K562 (cell line): ENCODE results near the gene BRPF1. TPM values are rescaled to one million over a fixed set of nuclear protein-coding genes. Genes with fewer than 3 reads are reported as not detected.

Experiments
- ADNP ChIP-seq: fragments of 200-800 bp; sonication (Bioruptor generic); IDR thresholded peaks from 2 replicates; pipeline ENCODE4 v1.6.1; 2016; ENCODE audit warnings: missing genetic modification characterization, missing compliant biosample characterization
- BRCA1 ChIP-seq, 2 experiments: fragments of 450-650 bp in 1 of 2; sonication (generic) in 1 of 2; formaldehyde crosslinking in 1 of 2; IDR thresholded peaks; 2 replicates each; pipeline versions ENCODE4 v1.5.0 to v1.6.1; 2017 to 2020; ENCODE audit warnings: mild to moderate bottlenecking in 1 of 2, missing genetic modification reagents in 1 of 2
- BRD9 ChIP-seq: fragments of 450-650 bp; IDR thresholded peaks from 2 replicates; pipeline ENCODE4 v1.6.1; 2018; ENCODE audit warnings: low read depth; ENCODE audit not compliant: partially characterized antibody
- DIDO1 ChIP-seq: fragments of 450-650 bp; IDR thresholded peaks from 2 replicates; pipeline ENCODE4 v1.6.1; 2016; ENCODE audit warnings: low read depth, missing biosample characterization, missing genetic modification characterization
- EHMT2 ChIP-seq: fragments of 450-650 bp; IDR thresholded peaks from 2 replicates; pipeline ENCODE4 v1.6.1; 2018; ENCODE audit warnings: antibody characterized with exemption
- KAT8 ChIP-seq: fragments of 450-650 bp; IDR thresholded peaks from 2 replicates; pipeline ENCODE4 v1.6.1; 2016; ENCODE audit warnings: low read depth, mild to moderate bottlenecking
- KLF16 ChIP-seq: IDR thresholded peaks from 2 replicates; pipeline ENCODE4 v1.6.1; 2016; ENCODE audit warnings: antibody characterized with exemption
- MAFG ChIP-seq: fragments of 450-650 bp; conservative IDR thresholded peaks from 2 replicates; pipeline ENCODE4 v1.6.1; 2016; ENCODE audit warnings: missing genetic modification characterization, missing compliant biosample characterization
- PYGO2 ChIP-seq: fragments of 450-650 bp; IDR thresholded peaks from 2 replicates; pipeline ENCODE4 v1.6.1; 2016; ENCODE audit warnings: mild to moderate bottlenecking, missing genetic modification characterization, moderate library complexity, missing compliant biosample characterization
- RBM34 ChIP-seq: fragments of 200-400 bp; formaldehyde crosslinking; IDR thresholded peaks from 2 replicates; pipeline ENCODE4 v1.6.1; 2018; ENCODE audit warnings: low read length, borderline replicate concordance; ENCODE audit not compliant: insufficient read depth
- SIN3A ChIP-seq, 2 experiments: fragments of 150-350 bp in 1 of 2; IDR thresholded peaks; 2 replicates each; pipeline ENCODE4 v1.6.1; 2011 to 2016; ENCODE audit warnings: borderline replicate concordance in 2 of 2, low read depth in 2 of 2, low read length in 2 of 2, mild to moderate bottlenecking in 2 of 2, moderate library complexity in 2 of 2; ENCODE audit not compliant: control insufficient read depth in 1 of 2
- SMAD4 ChIP-seq: fragments of 250-450 bp; sonication (Bioruptor Pico); conservative IDR thresholded peaks from 2 replicates; pipeline ENCODE4 v1.8.0; 2021; ENCODE audit warnings: inconsistent platforms, mild to moderate bottlenecking, moderate library complexity
- SPI1 ChIP-seq: IDR thresholded peaks from 2 replicates; pipeline ENCODE4 v1.6.1; 2011; ENCODE audit warnings: low read depth, low read length, control low read depth, borderline replicate concordance
- TCF7L2 ChIP-seq: fragments of 150-350 bp; IDR thresholded peaks from 2 replicates; pipeline ENCODE4 v1.6.1; 2016; ENCODE audit warnings: low read depth, mild to moderate bottlenecking, low read length, moderate library complexity
- ZNF217 ChIP-seq: sonication (generic); formaldehyde crosslinking; IDR thresholded peaks from 2 replicates; pipeline ENCODE4 v1.8.0; 2022; ENCODE audit warnings: mild to moderate bottlenecking, missing genetic modification reagents
- ZNF24 ChIP-seq: fragments of 450-650 bp; IDR thresholded peaks from 2 replicates; pipeline ENCODE4 v1.6.1; 2016
- ZNF384 ChIP-seq: IDR thresholded peaks from 2 replicates; pipeline ENCODE4 v1.6.1; 2012; ENCODE audit warnings: low read depth, low read length, improper control_type of control experiment
- ZNF77 ChIP-seq: fragments of 250-450 bp; sonication (Bioruptor Pico); IDR thresholded peaks from 2 replicates; pipeline ENCODE4 v1.5.0; 2020
- ZNF830 ChIP-seq: fragments of 250-450 bp; sonication (Bioruptor Pico); IDR thresholded peaks from 2 replicates; pipeline ENCODE4 v1.5.0; 2021; ENCODE audit warnings: mild to moderate bottlenecking
- polyA plus RNA-seq, 8 experiments: library from polyadenylated mRNA; depleted of rRNA in 4 of 8; stranded (reverse) in 5 of 8; unstranded in 3 of 8; fragments of >200 nt; fragmentation: Nextera tagmentation in 2 of 8; fragmentation: Illumina TruSeq in 1 of 8; extraction: Ambion mirVana in 2 of 8; extraction: Trizol in 1 of 8; gene quantifications; 2 replicates each; pipeline versions ENCODE4 v1.2.1 to v1.2.3, GENCODE V29; 2011 to 2014; ENCODE audit warnings: inconsistent platforms in 1 of 8, missing spikeins in 1 of 8
- total RNA-seq, 7 experiments: library from RNA; depleted of rRNA in 6 of 7; stranded (reverse); fragments of >200 nt in 6 of 7; fragmentation: Illumina TruSeq in 2 of 7; extraction: Trizol in 2 of 7; gene quantifications; 2 replicates each; pipeline versions ENCODE4 v1.2.1 to v1.2.3, GENCODE V29; 2011 to 2021; ENCODE audit warnings: low replicate concordance in 1 of 7
- TF ChIP-seq, protein P1 (sequence below): sonication (generic); formaldehyde crosslinking; IDR thresholded peaks from 2 replicates; pipeline ENCODE4 v1.9.0; 2022; ENCODE audit warnings: mild to moderate bottlenecking, missing genetic modification reagents
- TF ChIP-seq, protein P2 (sequence below): sonication (generic); formaldehyde crosslinking; IDR thresholded peaks from 2 replicates; pipeline ENCODE4 v1.8.0; 2022; ENCODE audit warnings: mild to moderate bottlenecking, missing genetic modification reagents
- TF ChIP-seq, protein P3 (sequence below): sonication (generic); formaldehyde crosslinking; IDR thresholded peaks from 2 replicates; pipeline ENCODE4 v1.8.0; 2022; ENCODE audit warnings: missing genetic modification reagents, mild to moderate bottlenecking, borderline replicate concordance

BRPF1 gene
- total and polyA plus RNA-seq, 9 of the 15 experiments (the other 6 are each of a cell fraction or from before 2014, with no cell fraction given) = 1.1 to 40.2 (median 23.5) TPM

DNA sequence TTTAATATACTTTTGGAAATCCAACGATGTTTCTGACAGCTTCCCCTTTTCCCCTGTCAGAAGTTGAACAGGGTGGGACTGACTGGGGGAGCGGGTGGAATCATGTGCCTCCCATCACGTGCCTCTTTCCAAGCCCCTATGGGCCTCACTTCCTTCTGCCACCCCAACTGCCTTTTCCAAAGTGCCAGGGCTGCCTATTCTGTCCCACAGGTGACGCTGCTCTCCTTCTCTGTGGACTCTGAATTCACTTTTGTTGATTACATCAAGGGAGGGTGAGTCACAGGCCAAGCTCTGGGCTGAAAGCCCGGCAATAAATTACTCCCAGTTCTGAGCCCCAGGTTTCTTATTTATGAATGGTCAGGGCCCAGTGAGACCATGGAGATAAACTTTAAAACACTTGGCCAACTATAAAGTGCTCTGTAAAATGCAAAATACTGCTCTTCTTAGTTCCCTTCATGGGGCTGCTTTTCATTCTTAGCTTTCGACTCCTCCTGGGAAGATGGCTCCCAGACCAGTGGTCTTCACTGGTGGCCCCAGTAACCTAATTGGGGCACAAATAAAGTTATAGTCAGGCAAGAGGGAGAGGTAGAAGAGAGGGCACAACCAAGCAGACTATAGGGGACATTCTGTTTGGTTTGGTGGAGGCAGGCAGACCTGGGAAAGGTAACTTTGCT is 15.6 kb upstream of the BRPF1 start (continued):
- TF ChIP-seq, protein P1, sequence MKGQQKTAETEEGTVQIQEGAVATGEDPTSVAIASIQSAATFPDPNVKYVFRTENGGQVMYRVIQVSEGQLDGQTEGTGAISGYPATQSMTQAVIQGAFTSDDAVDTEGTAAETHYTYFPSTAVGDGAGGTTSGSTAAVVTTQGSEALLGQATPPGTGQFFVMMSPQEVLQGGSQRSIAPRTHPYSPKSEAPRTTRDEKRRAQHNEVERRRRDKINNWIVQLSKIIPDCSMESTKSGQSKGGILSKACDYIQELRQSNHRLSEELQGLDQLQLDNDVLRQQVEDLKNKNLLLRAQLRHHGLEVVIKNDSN (CRISPR knock-in tag) = peak; percentile 89
- TF ChIP-seq BRD9 = peak; percentile 66
- TF ChIP-seq ZNF384 = peak; percentile 70; the same call in 1 of the 2 replicates
- TF ChIP-seq, protein P2, sequence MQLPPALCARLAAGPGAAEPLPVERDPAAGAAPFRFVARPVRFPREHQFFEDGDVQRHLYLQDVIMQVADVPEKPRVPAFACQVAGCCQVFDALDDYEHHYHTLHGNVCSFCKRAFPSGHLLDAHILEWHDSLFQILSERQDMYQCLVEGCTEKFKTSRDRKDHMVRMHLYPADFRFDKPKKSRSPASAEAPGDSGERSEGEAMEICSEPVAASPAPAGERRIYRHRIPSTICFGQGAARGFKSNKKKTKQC = no peak; the same call in 1 of the 2 replicates
- TF ChIP-seq SMAD4 (CRISPR knock-in tag) = no peak
- TF ChIP-seq ZNF24 = peak; percentile 71; the same call in 1 of the 2 replicates
- no peak for TF ChIP-seq RBM34
- no peak for TF ChIP-seq ZNF830 (CRISPR knock-in tag)
- no peak for TF ChIP-seq MAFG (tag)
- peak; percentile 67; the same call in 1 of the 2 replicates for TF ChIP-seq SPI1
- no peak for TF ChIP-seq SIN3A (IDR thresholded peaks at IDR 0.05; ENCODE audit: borderline replicate concordance in 2 of 2, control insufficient read depth in 1 of 2, low read depth in 2 of 2, low read length in 2 of 2)
- peak; percentile 24; the same call in 1 of the 2 replicates for TF ChIP-seq EHMT2
- TF ChIP-seq BRCA1 (IDR thresholded peaks at IDR 0.05) = no peak
- no peak for TF ChIP-seq BRCA1 (CRISPR knock-in tag; IDR thresholded peaks at IDR 0.05)
- no peak for TF ChIP-seq ZNF77 (CRISPR knock-in tag)
- TF ChIP-seq, protein P3, sequence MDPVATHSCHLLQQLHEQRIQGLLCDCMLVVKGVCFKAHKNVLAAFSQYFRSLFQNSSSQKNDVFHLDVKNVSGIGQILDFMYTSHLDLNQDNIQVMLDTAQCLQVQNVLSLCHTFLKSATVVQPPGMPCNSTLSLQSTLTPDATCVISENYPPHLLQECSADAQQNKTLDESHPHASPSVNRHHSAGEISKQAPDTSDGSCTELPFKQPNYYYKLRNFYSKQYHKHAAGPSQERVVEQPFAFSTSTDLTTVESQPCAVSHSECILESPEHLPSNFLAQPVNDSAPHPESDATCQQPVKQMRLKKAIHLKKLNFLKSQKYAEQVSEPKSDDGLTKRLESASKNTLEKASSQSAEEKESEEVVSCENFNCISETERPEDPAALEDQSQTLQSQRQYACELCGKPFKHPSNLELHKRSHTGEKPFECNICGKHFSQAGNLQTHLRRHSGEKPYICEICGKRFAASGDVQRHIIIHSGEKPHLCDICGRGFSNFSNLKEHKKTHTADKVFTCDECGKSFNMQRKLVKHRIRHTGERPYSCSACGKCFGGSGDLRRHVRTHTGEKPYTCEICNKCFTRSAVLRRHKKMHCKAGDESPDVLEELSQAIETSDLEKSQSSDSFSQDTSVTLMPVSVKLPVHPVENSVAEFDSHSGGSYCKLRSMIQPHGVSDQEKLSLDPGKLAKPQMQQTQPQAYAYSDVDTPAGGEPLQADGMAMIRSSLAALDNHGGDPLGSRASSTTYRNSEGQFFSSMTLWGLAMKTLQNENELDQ (CRISPR knock-in tag) = no peak
- TF ChIP-seq TCF7L2 = no peak
- peak; percentile 48 for TF ChIP-seq ADNP
- no peak for TF ChIP-seq ZNF217 (CRISPR knock-in tag)
- TF ChIP-seq DIDO1 (tag) = no peak
- peak; percentile 75 for TF ChIP-seq KLF16
- no peak for TF ChIP-seq KAT8
- TF ChIP-seq PYGO2 (tag) = no peak
